Spleen (tissue), 11 donors: ENCODE measurements around the gene FSIP1. TPM values are rescaled to one million over a fixed set of nuclear protein-coding genes. Genes with fewer than 3 reads are reported as not detected.

Experiments used
- DNase-seq: peaks from one replicate; pipeline ENCODE4 v3.0.0-alpha.2; 2020
- H3K27ac ChIP-seq, 8 donors: fragments of 200-600 bp; sonication (generic) in 7 of 8; 1 replicate in 4 of 8; 2 replicates in 4 of 8; pipeline versions ENCODE4 v1.5.0 to v1.8.0; 2016 to 2021; ENCODE audit warnings: inconsistent platforms in 4 of 8, mild to moderate bottlenecking in 4 of 8, moderate library complexity in 1 of 8
- H3K27me3 ChIP-seq, 7 donors: fragments of 200-600 bp; sonication (generic) in 6 of 7; replicated peaks in 1 of 7; 1 replicate in 4 of 7; 2 replicates in 3 of 7; pipeline versions ENCODE4 v1.5.0 to v1.8.0; 2016 to 2021; ENCODE audit warnings: inconsistent platforms in 3 of 7, mild to moderate bottlenecking in 1 of 7
- H3K36me3 ChIP-seq, 6 donors: fragments of 200-600 bp; sonication (generic) in 5 of 6; 1 replicate in 4 of 6; 2 replicates in 2 of 6; pipeline versions ENCODE4 v1.5.0 to v1.8.0; 2016 to 2021; ENCODE audit warnings: inconsistent platforms in 2 of 6
- H3K4me1 ChIP-seq, 6 donors: fragments of 200-600 bp; sonication (generic) in 5 of 6; 1 replicate in 3 of 6; 2 replicates in 3 of 6; pipeline versions ENCODE4 v1.5.0 to v1.8.0; 2016 to 2021; ENCODE audit warnings: inconsistent platforms in 3 of 6
- H3K4me3 ChIP-seq, 8 donors: fragments of 200-600 bp; sonication (generic) in 7 of 8; 1 replicate in 4 of 8; 2 replicates in 4 of 8; pipeline versions ENCODE4 v1.5.0 to v1.8.0; 2016 to 2021; ENCODE audit warnings: inconsistent platforms in 4 of 8, mild to moderate bottlenecking in 4 of 8, moderate library complexity in 2 of 8
- H3K9me3 ChIP-seq, 8 donors: fragments of 200-600 bp; sonication (generic) in 7 of 8; 1 replicate in 4 of 8; 2 replicates in 4 of 8; pipeline versions ENCODE4 v1.5.0 to v1.8.0; 2016 to 2021; ENCODE audit warnings: inconsistent platforms in 4 of 8
- POLR2A ChIP-seq, 3 donors: fragments of 450-650 bp; IDR thresholded peaks; one replicate each; pipeline ENCODE4 v1.5.1; 2017; ENCODE audit warnings: antibody characterized with exemption in 3 of 3, mild to moderate bottlenecking in 1 of 3
- POLR2AphosphoS5 ChIP-seq, 3 donors: sonication (generic); formaldehyde crosslinking; IDR thresholded peaks; one replicate each; pipeline ENCODE4 v1.5.1; 2017; ENCODE audit warnings: antibody characterized with exemption in 3 of 3
- WGBS, 5 donors: extraction: QIAGEN DNeasy Blood & Tissue Kit in 3 of 5; methylation state at CpG; one replicate each; pipeline versions ENCODE4 v1.1.5 to v1.1.7; 2013 to 2018; 5-methylcytosine and 5-hydroxymethylcytosine counted together
- intact Hi-C: fragments of 100-400 bp; cut with DNase I; formaldehyde crosslinking; loops from one replicate; pipeline ENCODE4 v1.15.0; 2023; ENCODE audit warnings: low total_unique reads
- polyA plus RNA-seq, 3 donors: library from polyadenylated mRNA; stranded (reverse); fragments of 200-250 nt; gene quantifications; one replicate each; pipeline ENCODE4 v1.2.1, GENCODE V29; 2013
- total RNA-seq, 7 donors: library from RNA; depleted of rRNA in 3 of 7; stranded (reverse); fragments of >200 nt in 3 of 7; fragmentation: NEBNext Ultra II Directional in 4 of 7; extraction: Animal tissue kit (Norgen Biotek cat#: 25700) in 4 of 7; gene quantifications; one replicate each; pipeline versions ENCODE4 v1.1.0 to v1.2.1, GENCODE V29; 2016 to 2021
- TF ChIP-seq, protein P1 (sequence below), 11 experiments: fragments of 200-600 bp in 7 of 11; fragments of 450-650 bp in 4 of 11; sonication (generic) in 4 of 11; IDR thresholded peaks in 8 of 11; conservative IDR thresholded peaks in 3 of 11; 1 replicate in 7 of 11; 2 replicates in 4 of 11; pipeline versions ENCODE4 v1.4.0 to v1.8.0; 2016 to 2021; ENCODE audit warnings: antibody characterized with exemption in 11 of 11, inconsistent platforms in 4 of 11, mild to moderate bottlenecking in 1 of 11
- donor health status: healthy with polysubstance abuse.
- donor health status: DM: no; HTN: no; CAD: no; lungs with moderate emphysema.
- donor health status: DM: no; HTN: no; CAD: no.
- donor health status: Bipolar disorder and iron deficiency.
- donor health status: healthy.
- donor health status: DM: no; HTN: no; CAD: no.
- donor health status: DM: yes; HTN: yes; CAD: no.

Gene FSIP1
- total and polyA plus RNA-seq, 10 donors: 0.09 to 2.3 (median 0.45) TPM

DNA sequence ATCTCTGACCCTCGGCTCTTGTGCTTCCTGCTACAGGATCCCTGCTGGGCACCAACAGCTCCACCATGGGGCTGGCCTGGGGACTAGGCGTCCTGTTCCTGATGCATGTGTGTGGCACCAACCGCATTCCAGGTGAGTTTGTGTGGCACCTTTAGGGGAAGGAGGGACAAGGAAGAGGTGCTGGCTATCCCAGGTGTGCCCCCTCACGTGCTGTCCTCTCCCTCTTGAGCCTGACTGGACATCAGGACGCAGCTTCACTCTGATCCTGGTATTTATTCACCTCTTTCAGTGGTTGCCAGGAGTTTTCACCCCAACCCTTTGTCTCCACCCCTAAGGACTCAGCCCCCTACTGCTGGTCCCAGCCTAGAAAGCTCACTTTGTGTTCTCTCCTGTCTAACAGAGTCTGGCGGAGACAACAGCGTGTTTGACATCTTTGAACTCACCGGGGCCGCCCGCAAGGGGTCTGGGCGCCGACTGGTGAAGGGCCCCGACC is 200.8 kb downstream of the FSIP1 start:
- H3K36me3 ChIP-seq: peaks cover 0 to 48% (median 10%) of the 10 kb centered on the region in 6 donors

DNA sequence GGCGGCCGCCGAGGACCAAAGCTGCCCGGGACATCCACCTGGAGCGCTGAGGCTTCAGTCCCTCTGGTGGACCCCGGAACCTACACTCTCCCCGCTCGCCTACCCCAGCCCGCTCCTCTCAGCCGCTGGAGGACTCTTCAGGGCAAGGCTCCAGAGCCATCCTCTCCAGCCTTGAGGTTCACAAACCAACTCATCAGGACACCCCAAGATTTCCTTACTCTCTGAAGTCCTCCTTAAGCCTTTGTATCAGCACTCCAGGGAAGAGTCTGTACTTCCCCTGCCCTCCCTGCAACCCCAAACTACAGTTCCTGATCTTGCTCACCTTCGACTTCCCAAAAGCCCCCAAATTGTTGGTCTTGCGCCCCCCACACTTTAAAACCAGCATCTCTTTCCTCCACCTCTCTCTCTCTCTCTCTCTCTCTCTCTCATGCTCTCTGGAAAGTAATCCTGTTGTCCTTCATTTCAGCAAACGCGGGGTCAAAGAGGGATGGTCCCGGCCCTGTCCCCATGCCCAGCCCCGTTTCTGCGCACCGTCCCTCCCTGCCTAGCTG is 201.3 kb downstream of the FSIP1 start:
- peak overlapping the region; percentile 39 to 70 (median 46) for H3K4me3 ChIP-seq
- H3K27ac ChIP-seq: peak overlapping the region in 7 of 8 donors; percentile 80 to 90 (median 84)
- H3K9me3 ChIP-seq: no peaks in the 10 kb centered on the region
- intact Hi-C loops: loop anchor here (10.0 kb wide), 2 partner anchors 173 to 457 kb away; no protein-coding TSS in a partner anchor
- no peak for DNase-seq
- WGBS, 5 donors: 15 to 27% (median 17%) methylated on average over 13 to 18 of the region's 18 CpGs
- peaks cover 0 to 43% (median 10%) of the 10 kb centered on the region in 6 donors for H3K36me3 ChIP-seq
- H3K4me1 ChIP-seq: peaks cover 0 to 72% (median 27%) of the 10 kb centered on the region in 6 donors
- TF ChIP-seq POLR2AphosphoS5 (IDR thresholded peaks at IDR 0.05): peak in 1 of 3 donors; percentile 5
- TF ChIP-seq, protein P1, sequence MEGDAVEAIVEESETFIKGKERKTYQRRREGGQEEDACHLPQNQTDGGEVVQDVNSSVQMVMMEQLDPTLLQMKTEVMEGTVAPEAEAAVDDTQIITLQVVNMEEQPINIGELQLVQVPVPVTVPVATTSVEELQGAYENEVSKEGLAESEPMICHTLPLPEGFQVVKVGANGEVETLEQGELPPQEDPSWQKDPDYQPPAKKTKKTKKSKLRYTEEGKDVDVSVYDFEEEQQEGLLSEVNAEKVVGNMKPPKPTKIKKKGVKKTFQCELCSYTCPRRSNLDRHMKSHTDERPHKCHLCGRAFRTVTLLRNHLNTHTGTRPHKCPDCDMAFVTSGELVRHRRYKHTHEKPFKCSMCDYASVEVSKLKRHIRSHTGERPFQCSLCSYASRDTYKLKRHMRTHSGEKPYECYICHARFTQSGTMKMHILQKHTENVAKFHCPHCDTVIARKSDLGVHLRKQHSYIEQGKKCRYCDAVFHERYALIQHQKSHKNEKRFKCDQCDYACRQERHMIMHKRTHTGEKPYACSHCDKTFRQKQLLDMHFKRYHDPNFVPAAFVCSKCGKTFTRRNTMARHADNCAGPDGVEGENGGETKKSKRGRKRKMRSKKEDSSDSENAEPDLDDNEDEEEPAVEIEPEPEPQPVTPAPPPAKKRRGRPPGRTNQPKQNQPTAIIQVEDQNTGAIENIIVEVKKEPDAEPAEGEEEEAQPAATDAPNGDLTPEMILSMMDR (IDR thresholded peaks at IDR 0.05 in 8 of 11, conservative IDR thresholded peaks at IDR 0.05 in 3 of 11): no peak
- H3K27me3 ChIP-seq: peaks cover 0 to 70% (median 15%) of the 10 kb centered on the region in 7 donors

More for the DNA sequence above, 200.8 kb downstream of the FSIP1 start:
- Histone ChIP-seq H3K4me3 (peak overlapping the region; percentile 39 to 70 (median 46)), H3K9me3 (no peaks in the 10 kb centered on the region), H3K27ac (peak overlapping the region; percentile 29 to 90 (median 83)), H3K27me3 (peaks cover 0 to 65% (median 15%) of the 10 kb centered on the region in 7 donors), H3K4me1 (peaks cover 0 to 77% (median 28%) of the 10 kb centered on the region in 6 donors)
- intact Hi-C loops: loop anchor here (10.0 kb wide), 2 partner anchors 173 to 457 kb away; no protein-coding TSS in a partner anchor
- DNase-seq: peak; percentile 77
- WGBS, 5 donors: 63 to 79% (median 73%) methylated on average over 12 to 13 of the region's 13 CpGs
- TF ChIP-seq, protein P1 (IDR thresholded peaks at IDR 0.05 in 8 of 11, conservative IDR thresholded peaks at IDR 0.05 in 3 of 11): peak in 2 of 11 experiments; percentile 19 to 20
- peak in 1 of 3 donors; percentile 14 for TF ChIP-seq POLR2A (IDR thresholded peaks at IDR 0.05)
- TF ChIP-seq POLR2AphosphoS5 (IDR thresholded peaks at IDR 0.05): peak in 1 of 3 donors; percentile 76

DNA sequence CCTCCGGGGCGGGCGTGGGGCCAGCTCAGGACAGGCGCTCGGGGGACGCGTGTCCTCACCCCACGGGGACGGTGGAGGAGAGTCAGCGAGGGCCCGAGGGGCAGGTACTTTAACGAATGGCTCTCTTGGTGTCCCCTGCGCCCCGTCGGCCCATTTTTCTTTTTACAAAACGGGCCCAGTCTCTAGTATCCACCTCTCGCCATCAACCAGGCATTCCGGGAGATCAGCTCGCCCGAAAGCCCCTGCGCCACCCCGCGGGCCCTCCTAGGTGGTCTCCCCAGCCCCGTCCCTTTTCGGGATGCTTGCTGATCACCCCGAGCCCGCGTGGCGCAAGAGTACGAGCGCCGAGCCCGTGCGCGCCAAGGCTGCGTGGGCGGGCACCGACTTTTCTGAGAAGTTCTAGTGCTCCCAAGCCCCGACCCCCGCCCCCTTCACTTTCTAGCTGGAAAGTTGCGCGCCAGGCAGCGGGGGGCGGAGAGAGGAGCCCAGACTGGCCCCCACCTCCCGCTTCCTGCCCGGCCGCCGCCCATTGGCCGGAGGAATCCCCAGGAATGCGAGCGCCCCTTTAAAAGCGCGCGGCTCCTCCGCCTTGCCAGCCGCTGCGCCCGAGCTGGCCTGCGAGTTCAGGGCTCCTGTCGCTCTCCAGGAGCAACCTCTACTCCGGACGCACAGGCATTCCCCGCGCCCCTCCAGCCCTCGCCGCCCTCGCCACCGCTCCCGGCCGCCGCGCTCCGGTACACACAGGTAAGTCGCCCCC is 202.0 kb downstream of the FSIP1 start, which contains the start of gene THBS1:
TSS of gene THBS1 (plus strand) at position 595 of the 757 bp plus-strand sequence. CDS start 779 bp downstream, outside the sequence.
- peak within 1 kb of the TSS; percentile 51 to 90 (median 83) for H3K27ac ChIP-seq
- TF ChIP-seq POLR2A (IDR thresholded peaks at IDR 0.05) (peak; percentile 19 to 80 (median 75)), POLR2AphosphoS5 (IDR thresholded peaks at IDR 0.05) (peak; percentile 94 to 98 (median 97))
- TF ChIP-seq, protein P1 (IDR thresholded peaks at IDR 0.05 in 8 of 11, conservative IDR thresholded peaks at IDR 0.05 in 3 of 11): peak in 4 of 11 experiments; percentile 7 to 66 (median 58)
- peak; percentile 87 for DNase-seq
- H3K9me3 ChIP-seq: no peaks in the 10 kb centered on the region
- peaks cover 0 to 75% (median 15%) of the 10 kb centered on the region in 7 donors for H3K27me3 ChIP-seq
- peaks cover 0 to 65% (median 25%) of the 10 kb centered on the region in 6 donors for H3K4me1 ChIP-seq
- 1 to 3% (median 1%) methylated on average over 16 to 74 of the region's 74 CpGs for WGBS, 5 donors
- peaks cover 0 to 37% (median 10%) of the 10 kb centered on the region in 6 donors for H3K36me3 ChIP-seq
- H3K4me3 ChIP-seq: peak within 1 kb of the TSS; percentile 39 to 70 (median 46)
- intact Hi-C loops: loop anchor here (10.0 kb wide), 2 partner anchors 174 to 456 kb away; no protein-coding TSS in a partner anchor
